ENCODE results near the gene PGA3.
"Not testable (repeated sequence)": the region's sequence is repeated elsewhere in the genome, so short reads cannot be mapped to it uniquely, and the experiment has no call there.

The PGA3 gene

GRCh38 chr11:61219016-61219415 lies 15.7 kb downstream of the PGA3 start:
- H3K4me3 ChIP-seq (ENCODE audit: low read length): not testable (repeated sequence)

- H3K4me3 ChIP-seq (ENCODE audit: low read length): not testable (repeated sequence)
Observed at GRCh38 chr11:61222047-61222446, 18.7 kb downstream of the PGA3 start, which contains the start of gene PGA4. Gene PGA4 (plus strand): TSS chr11:61222347. CDS start chr11:61222401, 54 bp downstream.

- not testable (repeated sequence) for H3K4me3 ChIP-seq (ENCODE audit: low read length)
Observed at GRCh38 chr11:61222692-61223091, 19.4 kb downstream of the PGA3 start.

- not testable (repeated sequence) for H3K4me3 ChIP-seq (ENCODE audit: low read length)
Observed at GRCh38 chr11:61226457-61227137, 23.3 kb downstream of the PGA3 start.

- not testable (repeated sequence) for H3K4me3 ChIP-seq (ENCODE audit: low read length)
Observed at GRCh38 chr11:61229458-61229857, 26.1 kb downstream of the PGA3 start.

- not testable (repeated sequence) for H3K4me3 ChIP-seq (ENCODE audit: low read length)
Observed at GRCh38 chr11:61231033-61231432, 27.7 kb downstream of the PGA3 start.

- not testable (repeated sequence) for H3K4me3 ChIP-seq (ENCODE audit: low read length)
Observed at GRCh38 chr11:61231585-61231984, 28.3 kb downstream of the PGA3 start.

- H3K4me3 ChIP-seq (ENCODE audit: low read length): not testable (repeated sequence)
Observed at GRCh38 chr11:61232548-61233145, 29.3 kb downstream of the PGA3 start.

GRCh38 chr11:61237130-61237529 lies 33.8 kb downstream of the PGA3 start:
- H3K4me3 ChIP-seq (ENCODE audit: low read length): not testable (repeated sequence)

- not testable (repeated sequence) for H3K4me3 ChIP-seq (ENCODE audit: low read length)
Observed at GRCh38 chr11:61240288-61240687, 37.0 kb downstream of the PGA3 start.

GRCh38 chr11:61240875-61241274 lies 37.6 kb downstream of the PGA3 start, which contains the start of gene PGA5:
Gene PGA5 (plus strand): TSS chr11:61241175. CDS start chr11:61241227, 52 bp downstream.
- not testable (repeated sequence) for H3K4me3 ChIP-seq (ENCODE audit: low read length)

GRCh38 chr11:61241526-61241925 lies 38.2 kb downstream of the PGA3 start:
- not testable (repeated sequence) for H3K4me3 ChIP-seq (ENCODE audit: low read length)

GRCh38 chr11:61245284-61245964 lies 42.1 kb downstream of the PGA3 start:
- H3K4me3 ChIP-seq (ENCODE audit: low read length): not testable (repeated sequence)

GRCh38 chr11:61248071-61248470 lies 44.8 kb downstream of the PGA3 start:
- H3K4me3 ChIP-seq (ENCODE audit: low read length): not testable (repeated sequence)

- not testable (repeated sequence) for H3K4me3 ChIP-seq (ENCODE audit: low read length)
Observed at GRCh38 chr11:61249201-61249600, 45.9 kb downstream of the PGA3 start.

- not testable (repeated sequence) for H3K4me3 ChIP-seq (ENCODE audit: low read length)
Observed at GRCh38 chr11:61250796-61251765, 47.8 kb downstream of the PGA3 start.

- H3K4me3 ChIP-seq (ENCODE audit: low read length): not testable (repeated sequence)
Observed at GRCh38 chr11:61252332-61252731, 49.0 kb downstream of the PGA3 start.
